Measurements from ENCODE around the gene PTPRM.

The PTPRM gene

DNA sequence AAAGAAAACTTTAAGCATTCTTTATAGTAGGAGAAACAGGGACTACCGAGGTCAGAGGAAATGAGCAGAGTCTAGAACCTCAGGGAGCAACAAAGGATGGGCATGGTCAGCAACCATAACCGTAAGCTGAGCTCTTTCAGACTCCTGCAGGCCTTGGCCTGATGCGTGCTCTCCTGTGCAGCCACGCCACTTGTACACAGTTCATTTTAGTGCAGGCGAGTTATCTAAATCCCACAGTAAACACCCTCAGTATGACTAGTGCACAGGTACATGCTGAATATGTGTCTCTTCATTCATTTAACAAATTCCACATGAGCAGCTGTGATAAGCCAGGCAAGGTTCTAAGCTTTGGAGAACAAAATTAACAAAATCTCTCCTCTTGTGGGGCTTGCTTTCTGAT, 640.9 kb downstream of the PTPRM start:
- no peak for DNase-seq

- DNase-seq: no peak
Measured at GRCh38 chr18:8208716-8209115, 641.6 kb downstream of the PTPRM start.

- no peak for DNase-seq
Measured at GRCh38 chr18:8212896-8213780, 646.0 kb downstream of the PTPRM start.

- DNase-seq: no peak
Measured at GRCh38 chr18:8215741-8216140, 648.6 kb downstream of the PTPRM start.

DNA sequence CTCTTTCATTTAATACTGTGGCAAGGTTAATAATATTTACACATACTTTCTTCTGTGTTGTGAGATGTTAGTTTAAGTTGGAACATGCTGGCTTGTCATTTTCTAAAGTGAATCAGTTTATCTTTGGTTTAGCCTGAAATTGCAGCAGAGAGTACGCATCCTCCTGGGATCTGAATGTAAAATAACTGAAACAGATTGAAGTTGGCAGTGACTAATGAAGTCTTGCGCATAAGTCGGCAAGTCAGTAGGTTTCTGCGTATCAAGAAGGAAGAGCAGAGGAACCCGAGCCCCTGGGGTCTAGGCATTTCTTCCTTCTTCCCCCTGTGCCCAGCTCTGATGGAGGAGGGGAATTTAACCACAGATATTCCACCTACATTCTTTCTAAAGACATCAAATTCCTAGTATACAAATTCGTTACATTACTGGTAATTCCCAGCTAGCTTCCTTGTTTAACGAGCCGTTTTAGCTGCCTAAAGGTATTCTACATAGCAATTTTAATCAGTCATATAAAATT, 650.0 kb downstream of the PTPRM start:
- DNase-seq: no peak

DNA sequence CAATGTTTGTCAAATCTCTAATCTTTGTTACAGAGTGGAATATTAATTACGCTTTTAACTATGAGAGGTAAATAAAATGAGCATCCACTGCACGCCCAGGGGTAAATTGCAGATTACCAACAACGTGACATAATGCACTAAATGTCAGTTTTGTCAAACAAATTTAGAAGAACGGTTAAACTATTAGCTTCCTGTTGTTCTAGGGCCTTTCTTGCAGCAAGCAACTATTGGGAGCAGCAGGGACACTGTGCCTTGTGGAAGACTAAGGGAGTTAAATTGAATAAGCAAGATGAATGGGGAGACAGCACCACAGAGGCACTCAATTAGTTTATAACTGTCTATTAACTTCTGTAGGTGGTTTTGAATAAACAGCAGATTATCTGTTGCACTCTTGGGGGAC, 651.1 kb downstream of the PTPRM start:
- DNase-seq: no peak

- DNase-seq: no peak
Measured at GRCh38 chr18:8221452-8221851, 654.3 kb downstream of the PTPRM start.

- no peak for DNase-seq
Measured at GRCh38 chr18:8224576-8224975, 657.5 kb downstream of the PTPRM start.

GRCh38 chr18:8229040-8229439, 661.9 kb downstream of the PTPRM start:
- DNase-seq: no peak

GRCh38 chr18:8229787-8230186, 662.7 kb downstream of the PTPRM start:
- DNase-seq: no peak

DNA sequence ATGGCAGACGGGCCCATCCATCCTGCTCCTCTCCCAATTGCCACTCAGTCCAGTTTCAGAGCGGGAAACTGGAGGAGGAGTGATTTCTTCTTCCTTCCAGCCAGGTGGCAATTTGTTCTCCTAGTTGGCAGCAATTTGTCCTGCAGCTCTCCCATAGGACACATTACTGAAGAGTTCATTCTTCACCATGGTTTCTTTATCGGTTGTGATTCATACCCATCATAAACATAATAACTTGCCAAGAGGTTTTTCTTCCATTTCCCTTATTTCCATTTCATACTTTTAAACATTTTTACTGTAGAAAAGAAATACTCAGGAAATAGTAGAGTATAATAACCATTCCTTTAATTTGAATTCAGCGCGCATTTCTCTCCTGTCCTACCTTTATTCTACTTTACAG, 664.2 kb downstream of the PTPRM start:
- no peak for DNase-seq

DNA sequence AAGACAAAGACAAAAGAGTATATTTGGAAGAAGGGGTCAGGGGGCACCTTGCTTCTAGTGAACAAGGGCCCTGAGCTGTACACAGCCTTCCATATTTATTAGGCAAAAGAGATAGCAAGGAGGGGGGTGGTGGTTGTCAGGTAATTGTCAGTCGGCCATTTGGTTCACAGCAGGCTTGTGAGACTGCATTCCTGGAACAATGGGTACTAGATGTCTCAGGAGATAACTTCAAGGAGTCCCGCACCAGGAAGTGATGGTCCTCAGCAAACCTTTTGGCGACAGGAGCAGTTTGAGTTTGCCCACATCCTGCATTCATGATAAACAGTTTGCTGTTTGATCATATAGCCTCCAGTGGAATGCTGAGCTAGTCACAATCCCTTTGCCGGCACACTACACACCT, 665.7 kb downstream of the PTPRM start:
- DNase-seq: no peak

DNA sequence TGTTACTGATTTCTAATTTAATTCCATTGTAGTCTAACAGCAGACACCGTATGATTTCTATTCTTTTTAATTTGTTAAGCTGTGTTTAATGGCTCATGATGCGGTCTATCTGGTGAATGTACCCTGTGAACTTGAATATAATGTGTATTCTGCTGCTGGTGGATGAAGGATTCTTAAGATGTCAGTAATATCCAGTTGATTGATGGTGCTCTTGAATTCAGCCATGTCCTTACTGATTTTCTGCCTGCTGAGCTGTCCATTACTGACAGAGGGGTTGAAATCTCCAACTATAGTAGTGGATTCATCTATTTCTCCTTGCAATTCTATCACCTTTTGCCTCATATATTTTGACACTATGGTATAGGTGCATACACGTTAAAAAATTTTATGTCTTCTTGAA, 668.8 kb downstream of the PTPRM start:
- no peak for DNase-seq

GRCh38 chr18:8238507-8238906, 671.4 kb downstream of the PTPRM start:
- no peak for DNase-seq

GRCh38 chr18:8241731-8242130, 674.6 kb downstream of the PTPRM start:
- no peak for DNase-seq

DNA sequence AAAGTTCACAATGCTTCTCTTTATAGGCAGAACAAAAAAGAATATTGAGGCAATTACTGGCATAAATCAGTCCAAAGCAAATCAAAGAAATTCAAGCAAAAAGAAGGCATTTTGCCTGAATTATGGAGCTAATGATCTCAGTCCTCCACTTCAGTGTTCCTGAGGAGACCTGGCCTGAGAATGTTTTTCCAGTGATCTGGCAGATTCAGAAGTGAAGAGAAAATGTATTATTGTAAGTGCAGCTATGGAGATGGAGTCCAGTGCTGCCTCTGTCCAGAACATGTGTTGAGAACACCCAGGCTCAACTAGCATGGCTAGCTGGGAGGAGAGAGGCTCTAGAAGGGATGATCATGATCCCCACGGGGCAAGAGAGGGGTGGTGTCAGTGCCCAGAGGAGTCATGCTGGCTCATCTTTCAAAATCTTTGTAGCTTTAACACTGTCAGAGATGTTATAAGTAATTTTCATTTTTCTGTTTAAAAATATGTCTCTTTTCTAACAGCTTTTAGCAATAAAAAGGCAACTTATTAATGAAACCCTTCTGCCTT, 675.1 kb downstream of the PTPRM start:
- no peak for DNase-seq

DNA sequence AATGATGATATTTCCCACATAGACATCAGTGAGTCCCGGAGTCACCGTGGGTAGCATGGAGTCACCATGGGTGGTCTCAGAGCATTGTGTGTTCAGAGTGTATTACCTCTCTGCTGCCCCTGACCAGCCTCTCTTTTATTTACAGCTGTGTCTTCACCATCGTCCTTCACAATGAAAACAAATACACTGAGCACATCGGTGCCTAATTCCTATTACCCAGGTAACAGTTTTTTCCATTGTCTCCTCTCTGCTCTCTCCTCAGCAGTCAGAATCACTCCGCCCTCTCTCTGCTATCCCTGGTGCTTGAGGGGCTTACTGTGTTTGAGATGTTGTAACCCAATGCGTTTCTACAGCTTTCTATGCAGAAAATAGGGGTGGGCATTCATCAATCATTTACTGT, 680.6 kb downstream of the PTPRM start:
- no peak for DNase-seq

- no peak for DNase-seq
Measured at GRCh38 chr18:8248576-8248975, 681.5 kb downstream of the PTPRM start.

DNA sequence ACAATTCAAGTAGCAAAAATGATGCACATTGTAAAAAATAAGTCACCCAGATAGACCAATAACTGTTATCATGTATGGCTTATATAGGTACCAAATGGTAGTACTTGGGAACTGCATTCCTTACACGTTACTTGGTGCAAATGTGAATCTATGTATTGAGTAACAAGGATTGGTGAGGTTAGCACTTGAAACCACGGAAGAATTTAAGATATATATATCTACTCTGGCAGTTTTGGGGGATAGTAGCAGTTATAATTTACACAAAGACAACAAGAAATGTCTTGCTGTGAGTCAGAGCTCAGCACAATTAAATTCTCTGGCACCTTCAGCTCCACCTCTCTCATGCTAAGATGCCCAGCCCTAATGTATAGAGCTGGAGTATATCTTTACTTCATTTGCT, 682.7 kb downstream of the PTPRM start:
- no peak for DNase-seq

DNA sequence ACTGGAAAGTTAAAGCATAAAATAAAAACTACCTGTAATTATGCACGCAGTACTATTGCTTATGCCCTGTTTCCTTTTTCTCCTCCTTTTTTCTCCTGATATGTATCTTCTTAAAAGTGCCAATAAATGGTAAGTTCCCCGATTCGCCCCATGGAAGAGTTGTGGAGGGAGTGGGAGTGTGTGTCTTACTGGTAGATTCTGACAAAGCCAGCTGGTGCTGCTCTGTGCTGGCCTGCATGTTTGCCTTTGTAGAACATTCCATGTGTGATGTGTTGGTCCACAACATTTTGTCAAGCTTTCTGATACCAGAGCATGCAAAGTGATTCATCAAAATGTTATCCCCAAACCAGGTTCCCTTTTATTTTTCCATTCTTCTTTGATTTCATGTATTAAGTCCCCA, 685.3 kb downstream of the PTPRM start:
- DNase-seq: no peak

GRCh38 chr18:8253944-8254343, 686.8 kb downstream of the PTPRM start:
- no peak for DNase-seq

GRCh38 chr18:8254654-8255053, 687.5 kb downstream of the PTPRM start:
- DNase-seq: no peak

DNA sequence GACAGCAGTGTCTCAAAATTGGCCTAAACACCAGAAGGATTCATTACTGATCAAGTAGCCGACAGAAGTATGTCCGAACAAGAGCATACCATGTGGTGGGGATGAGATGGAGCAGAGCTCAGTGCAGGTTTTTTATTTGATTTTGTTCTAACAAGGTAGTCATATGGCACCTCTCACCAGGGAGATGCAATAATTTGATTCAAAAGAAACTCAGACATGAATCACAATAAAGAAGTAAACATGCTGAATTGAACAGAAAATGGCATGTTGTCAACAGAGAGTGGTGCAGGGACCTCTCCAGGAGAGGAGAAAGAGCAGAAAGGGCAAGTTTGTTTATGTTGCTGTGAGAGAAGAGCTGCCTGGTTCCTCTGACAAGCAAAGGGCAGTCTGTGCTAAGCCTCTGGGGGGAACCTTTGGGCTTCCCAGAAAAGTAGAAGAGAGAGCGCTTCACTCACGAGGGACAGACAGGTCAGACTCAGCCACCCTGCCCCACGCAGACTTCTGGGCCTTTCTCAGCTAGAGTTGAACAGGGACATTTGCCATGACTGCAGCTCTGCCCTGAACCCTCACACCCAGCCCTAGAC, 690.8 kb downstream of the PTPRM start:
- no peak for DNase-seq

- DNase-seq: no peak
Measured at GRCh38 chr18:8260319-8260718, 693.2 kb downstream of the PTPRM start.

Data from activated naive CD4-positive, alpha-beta T cell treated with anti-CD3 and anti-CD28 coated beads, Interleukin-2, amount 50 U/mL, for 16 hours (primary cell).